OCI-LY3 (cell line): ENCODE data around the gene EIF2A.

ENCODE experiments used
- CTCF ChIP-seq: fragments of 200-600, 300-600 bp; sonication (generic); IDR thresholded peaks from 2 replicates; pipeline ENCODE4 v1.5.1; 2014; ENCODE audit warnings: antibody characterized with exemption, low read length, low read depth
- EZH2phosphoT487 ChIP-seq: fragments of 200-600 bp; shearing (Covaris generic); IDR thresholded peaks from 2 replicates; pipeline ENCODE4 v1.6.1; 2018; ENCODE audit warnings: antibody characterized with exemption, mixed run types, low read depth

- TF ChIP-seq CTCF (no peak), EZH2phosphoT487 (no peak)
Observed at GRCh38 chr3:150623945-150624344, 77.4 kb downstream of the EIF2A start.
